Esophagus (tissue), 2 donors: ENCODE measurements around the gene RIPK3. TPM values are rescaled to one million over a fixed set of nuclear protein-coding genes. Genes with fewer than 3 reads are reported as not detected.
A peak's percentile ranks its signal among the peaks of the same experiment; 100 is the strongest.
"Not testable (repeated sequence)": the region's sequence is repeated elsewhere in the genome, so short reads cannot be mapped to it uniquely, and the experiment has no call there.

ENCODE experiments used
- H3K27ac ChIP-seq, 2 donors: one replicate each; pipeline ENCODE4 v1.5.1; 2013; ENCODE audit warnings: low read depth in 2 of 2, mild to moderate bottlenecking in 2 of 2, inconsistent platforms in 1 of 2, low read length in 1 of 2, moderate library complexity in 1 of 2
- H3K27me3 ChIP-seq, 2 donors: one replicate each; pipeline ENCODE4 v1.6.1; 2013; ENCODE audit warnings: low read length in 2 of 2, control low read depth in 1 of 2, mild to moderate bottlenecking in 1 of 2; ENCODE audit not compliant: insufficient read depth in 2 of 2, control insufficient read depth in 1 of 2
- H3K36me3 ChIP-seq, 2 donors: one replicate each; pipeline ENCODE4 v1.6.1; 2013; ENCODE audit warnings: low read length in 1 of 2; ENCODE audit not compliant: control insufficient read depth in 2 of 2, insufficient read depth in 2 of 2
- H3K4me1 ChIP-seq, 2 donors: one replicate each; pipeline ENCODE4 v1.6.1; 2013; ENCODE audit warnings: low read length in 1 of 2; ENCODE audit not compliant: control insufficient read depth in 2 of 2, insufficient read depth in 2 of 2
- H3K4me3 ChIP-seq, 2 donors: one replicate each; pipeline ENCODE4 v1.5.1; 2013; ENCODE audit warnings: low read length in 2 of 2, mild to moderate bottlenecking in 2 of 2, low read depth in 1 of 2, moderate library complexity in 1 of 2
- H3K9me3 ChIP-seq, 2 donors: one replicate each; pipeline ENCODE4 v1.6.1; 2013; ENCODE audit warnings: mild to moderate bottlenecking in 2 of 2, low read depth in 1 of 2, low read length in 1 of 2, moderate library complexity in 1 of 2; ENCODE audit not compliant: control insufficient read depth in 2 of 2, insufficient read depth in 1 of 2
- WGBS, 2 donors: extraction: QIAGEN DNeasy Blood & Tissue Kit; methylation state at CpG; one replicate each; pipeline ENCODE4 v1.1.7; 2013; 5-methylcytosine and 5-hydroxymethylcytosine counted together
- polyA plus RNA-seq, 2 donors: library from polyadenylated mRNA; stranded (reverse); fragments of 200-250 nt; gene quantifications; one replicate each; pipeline ENCODE4 v1.2.3, GENCODE V29; 2013
- donor health status: healthy with polysubstance abuse.
- donor health status: Bipolar disorder and iron deficiency.

The RIPK3 gene
- polyA plus RNA-seq: 10 to 100 TPM; 13.3 to 14.4 TPM

- Histone ChIP-seq H3K4me3 (peak within 1 kb of the TSS; percentile 53 to 61), H3K27ac (peak within 1 kb of the TSS; percentile 60 to 62), H3K27me3 (no peaks in the 10 kb centered on the region), H3K36me3 (peaks cover 0 to 4% of the 10 kb centered on the region in 2 donors), H3K4me1 (peaks cover 5 to 9% of the 10 kb centered on the region in 2 donors), H3K9me3 (no peaks in the 10 kb centered on the region)
- 8 to 13% methylated on average over 51 of the region's 51 CpGs for WGBS, 2 donors
Measured at GRCh38 chr14:24339284-24340151, at the start of gene RIPK3. TSS of gene RIPK3 (minus strand) at chr14:24339991. CDS start at chr14:24339826, 165 bp downstream.

GRCh38 chr14:24389226-24389848 is 49.5 kb upstream of the RIPK3 start:
- 68 to 70% methylated on average over 11 of the region's 11 CpGs for WGBS, 2 donors
- Histone ChIP-seq H3K36me3 (no peaks in the 10 kb centered on the region), H3K27me3 (no peaks in the 10 kb centered on the region), H3K9me3 (no peaks in the 10 kb centered on the region), H3K4me1 (peaks cover 3 to 4% of the 10 kb centered on the region in 2 donors), H3K4me3 (no peak overlapping the region), H3K27ac (no peak overlapping the region)

GRCh38 chr14:24388474-24389179 is 48.8 kb upstream of the RIPK3 start:
- Histone ChIP-seq H3K27ac (no peak overlapping the region), H3K36me3 (no peaks in the 10 kb centered on the region), H3K27me3 (no peaks in the 10 kb centered on the region), H3K9me3 (no peaks in the 10 kb centered on the region), H3K4me1 (peaks cover 3 to 4% of the 10 kb centered on the region in 2 donors), H3K4me3 (no peak overlapping the region)
- 55 to 57% methylated on average over 2 of the region's 2 CpGs for WGBS, 2 donors

- H3K4me3 ChIP-seq, H3K36me3 ChIP-seq, H3K27me3 ChIP-seq, H3K27ac ChIP-seq, H3K4me1 ChIP-seq, H3K9me3 ChIP-seq: not testable (repeated sequence)
- 87 to 90% methylated on average over 5 of the region's 5 CpGs for WGBS, 2 donors
Measured at GRCh38 chr14:24387579-24387978, 47.8 kb upstream of the RIPK3 start.

GRCh38 chr14:24387009-24387345 is 47.2 kb upstream of the RIPK3 start:
- no peak overlapping the region for H3K27ac ChIP-seq
- 87 to 88% methylated on average over 2 of the region's 2 CpGs for WGBS, 2 donors
- H3K36me3 ChIP-seq: no peaks in the 10 kb centered on the region

DNA sequence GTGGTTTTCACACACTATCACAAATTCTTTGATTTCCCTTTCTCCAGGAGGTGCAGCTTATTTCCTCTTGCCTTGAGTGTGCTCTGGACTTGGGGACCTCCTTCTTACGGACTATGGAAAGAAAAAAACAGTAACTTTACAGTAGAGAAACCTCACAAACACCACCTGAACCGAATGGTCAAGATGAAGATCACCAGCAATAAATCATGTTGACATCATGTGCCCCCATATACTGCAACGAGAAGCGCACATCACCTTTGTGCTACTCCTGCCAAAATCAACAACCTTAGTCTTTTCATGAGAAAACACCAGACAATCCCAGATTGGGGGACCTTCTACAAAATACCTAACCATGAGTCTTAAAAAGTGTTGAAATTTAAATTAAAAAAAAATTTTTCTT is 45.7 kb upstream of the RIPK3 start:
- no peak overlapping the region for H3K27ac ChIP-seq
- H3K4me1 ChIP-seq: no peaks in the 10 kb centered on the region
- H3K9me3 ChIP-seq: no peaks in the 10 kb centered on the region
- no peak overlapping the region for H3K4me3 ChIP-seq
- no peaks in the 10 kb centered on the region for H3K27me3 ChIP-seq
- WGBS, 2 donors: 80 to 82% methylated on average over 4 of the region's 4 CpGs
- H3K36me3 ChIP-seq: no peaks in the 10 kb centered on the region

More at GRCh38 chr14:24387009-24387345, 47.2 kb upstream of the RIPK3 start:
- H3K4me1 ChIP-seq: peaks cover 3 to 4% of the 10 kb centered on the region in 2 donors
- no peaks in the 10 kb centered on the region for H3K27me3 ChIP-seq
- no peak overlapping the region for H3K4me3 ChIP-seq
- no peaks in the 10 kb centered on the region for H3K9me3 ChIP-seq

DNA sequence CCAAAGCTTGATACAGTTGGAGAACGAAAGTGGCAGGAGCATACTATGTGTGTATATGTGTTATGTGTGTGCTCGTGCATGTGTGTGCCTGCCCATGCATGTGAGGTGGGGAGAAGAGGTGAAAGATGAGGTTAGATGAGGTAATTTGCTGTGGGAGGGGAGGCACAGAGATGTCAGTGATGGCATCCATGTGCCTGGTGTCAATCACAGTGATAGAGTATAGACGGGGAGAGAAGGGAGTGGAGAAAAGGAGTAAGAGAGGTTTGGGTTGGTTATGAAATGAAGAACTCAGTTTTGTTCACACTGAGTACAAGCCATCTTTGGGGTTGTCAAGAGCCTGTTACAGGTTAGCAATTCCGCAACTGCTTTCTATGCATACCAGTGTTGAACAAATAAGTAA is 44.4 kb upstream of the RIPK3 start:
- 80 to 88% methylated on average over 4 of the region's 4 CpGs for WGBS, 2 donors
- Histone ChIP-seq H3K4me1 (no peaks in the 10 kb centered on the region), H3K4me3 (no peak overlapping the region), H3K9me3 (no peaks in the 10 kb centered on the region), H3K27me3 (no peaks in the 10 kb centered on the region), H3K36me3 (no peaks in the 10 kb centered on the region), H3K27ac (no peak overlapping the region)

DNA sequence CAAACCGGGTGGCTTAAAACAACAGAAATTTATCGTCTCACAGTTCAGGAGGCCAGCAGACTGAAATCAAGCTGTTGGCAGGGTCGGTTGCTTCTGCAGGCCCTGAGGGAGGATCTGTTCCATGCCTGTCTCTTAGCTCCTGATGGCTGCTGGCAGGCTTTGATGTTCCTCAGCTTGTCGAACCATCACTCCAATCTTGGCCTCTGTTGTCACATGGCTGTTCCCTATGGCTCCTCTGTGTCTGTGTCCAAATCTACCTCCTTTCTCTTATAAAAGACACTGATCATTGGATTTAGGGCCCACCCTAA is 42.2 kb upstream of the RIPK3 start:
- no peaks in the 10 kb centered on the region for H3K27me3 ChIP-seq
- H3K36me3 ChIP-seq: no peaks in the 10 kb centered on the region
- H3K4me3 ChIP-seq: no peak overlapping the region
- no peak overlapping the region for H3K27ac ChIP-seq
- peaks cover 0 to 9% of the 10 kb centered on the region in 2 donors for H3K4me1 ChIP-seq
- no peaks in the 10 kb centered on the region for H3K9me3 ChIP-seq
- WGBS, 2 donors: 35 to 59% methylated on average over 4 of the region's 4 CpGs

DNA sequence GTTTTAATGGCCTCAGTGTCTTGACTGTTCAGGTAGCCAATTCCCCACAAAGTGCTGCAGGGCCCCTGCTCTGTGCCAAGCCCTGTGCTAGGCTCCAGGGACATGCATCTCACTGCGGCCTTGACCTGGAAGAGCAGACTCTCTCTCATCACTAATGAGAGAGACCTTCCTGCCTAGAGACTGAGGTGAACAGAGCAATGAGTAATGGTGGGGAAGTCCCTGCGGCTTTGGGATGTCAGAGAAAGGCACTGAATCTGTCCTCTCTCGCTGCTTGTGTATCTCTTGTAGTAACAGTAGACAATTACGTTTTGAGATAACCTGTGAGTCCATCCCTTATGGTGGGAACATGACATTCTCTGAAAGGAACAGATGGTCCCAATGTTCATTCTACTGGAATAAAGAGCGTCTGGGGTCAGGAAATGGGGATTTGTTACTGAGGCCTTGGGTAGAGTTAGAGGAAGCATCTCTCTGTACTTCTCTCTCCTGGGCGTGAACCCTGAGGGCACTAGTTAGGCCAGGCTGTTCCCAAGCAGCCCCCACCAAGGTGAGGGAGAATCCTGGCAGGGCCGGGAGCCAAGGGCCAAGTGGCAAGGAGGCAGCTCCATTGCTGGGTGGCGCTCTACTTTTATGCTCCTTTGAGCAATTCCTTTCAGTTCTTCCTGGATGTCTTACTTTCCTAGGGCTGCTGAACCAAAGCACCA is 41.7 kb upstream of the RIPK3 start:
- H3K9me3 ChIP-seq: no peaks in the 10 kb centered on the region
- H3K27me3 ChIP-seq: no peaks in the 10 kb centered on the region
- H3K36me3 ChIP-seq: no peaks in the 10 kb centered on the region
- H3K4me3 ChIP-seq: no peak overlapping the region
- no peak overlapping the region for H3K27ac ChIP-seq
- whole genome bisulfite sequencing, 2 donors: 60 to 67% methylated on average over 8 of the region's 8 CpGs
- H3K4me1 ChIP-seq: peaks cover under 1 to 9% of the 10 kb centered on the region in 2 donors
